AG04450 (cell line): ENCODE measurements around the gene INSYN2B. TPM values are rescaled to one million over a fixed set of nuclear protein-coding genes. Genes with fewer than 3 reads are reported as not detected.
A peak's percentile ranks its signal among the peaks of the same experiment; 100 is the strongest.

Source experiments
- CTCF ChIA-PET: fragments of 300-600, 350-600 bp; formaldehyde crosslinking; extraction: SDS; loops from one replicate; lab custom pipeline; 2022; ENCODE audit warnings: antibody characterized with exemption, inconsistent platforms; lab: Charles Lee
- POLR2A ChIA-PET: fragments of 350-600 bp; formaldehyde crosslinking; extraction: SDS; loops from one replicate; lab custom pipeline; 2021; ENCODE audit warnings: antibody characterized with exemption, inconsistent platforms; lab: Yijun Ruan, JAX
- DNase-seq: peaks from one replicate; pipeline ENCODE4 v3.0.0-alpha.2; 2011; ENCODE audit warnings: low read depth, low spot score
- H3K27ac ChIP-seq: one replicate; pipeline ENCODE4 v1.5.1; 2012; ENCODE audit warnings: low read depth, low read length, control low read depth
- H3K27me3 ChIP-seq: one replicate; pipeline ENCODE4 v1.6.0; 2012; ENCODE audit warnings: low read length; ENCODE audit not compliant: control insufficient read depth, insufficient read depth
- H3K4me3 ChIP-seq: 2 replicates; pipeline ENCODE4 v1.5.1; 2011; ENCODE audit warnings: mild to moderate bottlenecking, low read depth, low read length, control low read depth
- H3K9me3 ChIP-seq: 2 replicates; pipeline ENCODE4 v1.5.1; 2012; ENCODE audit warnings: low read length; ENCODE audit not compliant: control insufficient read depth, insufficient read depth
- polyA minus RNA-seq: library from RNA; depleted of rRNA, polyadenylated mRNA; stranded (reverse); fragments of >200 nt; gene quantifications from 2 replicates; pipeline ENCODE4 v1.2.3, GENCODE V29; 2011; rRNA and poly(A)+ RNA removed
- polyA plus RNA-seq: library from polyadenylated mRNA; depleted of rRNA; stranded (reverse); fragments of >200 nt; gene quantifications from 2 replicates; pipeline ENCODE4 v1.2.3, GENCODE V29; 2011; rRNA removed
- TF ChIP-seq, protein P1 (sequence below): IDR thresholded peaks from 2 replicates; pipeline ENCODE4 v1.5.1; 2011; ENCODE audit warnings: low read depth, low read length, control low read depth, inconsistent platforms

INSYN2B gene
- polyA plus RNA-seq, result 6.1 and 6.8 TPM in 2 replicates
- polyA minus RNA-seq, result 7.7 and 9.2 TPM in 2 replicates

DNA sequence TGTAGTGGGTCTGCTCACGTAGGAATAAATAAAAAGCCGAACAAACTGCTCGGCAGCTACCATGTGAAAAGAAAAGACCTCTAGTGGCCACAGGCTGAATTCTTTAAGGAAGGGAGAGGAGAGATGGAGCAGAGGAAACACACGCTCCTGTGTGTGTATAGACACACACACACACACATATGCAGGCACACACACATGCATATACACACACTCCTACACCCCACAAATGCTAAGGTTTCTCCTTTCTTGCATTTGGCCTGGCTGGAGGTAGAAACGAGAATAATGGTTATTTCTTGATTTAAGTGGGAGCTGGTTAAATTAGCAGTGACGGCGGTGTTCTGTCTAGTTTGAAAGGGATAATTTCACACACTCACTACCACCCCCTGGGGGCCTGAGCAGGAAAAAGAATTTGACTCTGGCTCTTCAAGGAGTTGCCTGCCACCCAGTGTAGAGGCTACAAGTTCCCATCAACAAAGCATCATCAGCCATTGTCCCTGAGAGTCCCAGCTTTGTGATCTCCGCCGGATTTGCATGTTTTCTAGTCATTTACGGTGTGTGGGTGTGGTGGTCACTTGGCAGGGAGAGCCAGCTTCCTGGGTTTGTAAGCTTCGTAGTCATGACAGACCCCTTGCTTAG lies at the start of gene INSYN2B:
INSYN2B (minus strand) TSS at position 78 of the 636 bp plus-strand sequence. CDS start 96,597 bp downstream, outside the sequence.
- DNase-seq, result peak; percentile 71
- ChIA-PET POLR2A (interaction anchor here (0.6 to 1.6 kb wide), 4 partner anchors 35 to 279 kb away, joined by 4 to 6 read pairs (median 5); no protein-coding TSS in a partner anchor), CTCF (interaction anchor here (0.6 to 2.5 kb wide), 115 partner anchors 9 to 1508 kb away, joined by 3 to 56 read pairs (median 6); partner anchors contain the start of gene SPDL1)
- Histone ChIP-seq H3K27ac (peak within 1 kb of the TSS; percentile 57), H3K27me3 (no peaks in the 10 kb centered on the region), H3K4me3 (peak within 1 kb of the TSS; percentile 76), H3K9me3 (no peaks in the 10 kb centered on the region)
- TF ChIP-seq, protein P1, sequence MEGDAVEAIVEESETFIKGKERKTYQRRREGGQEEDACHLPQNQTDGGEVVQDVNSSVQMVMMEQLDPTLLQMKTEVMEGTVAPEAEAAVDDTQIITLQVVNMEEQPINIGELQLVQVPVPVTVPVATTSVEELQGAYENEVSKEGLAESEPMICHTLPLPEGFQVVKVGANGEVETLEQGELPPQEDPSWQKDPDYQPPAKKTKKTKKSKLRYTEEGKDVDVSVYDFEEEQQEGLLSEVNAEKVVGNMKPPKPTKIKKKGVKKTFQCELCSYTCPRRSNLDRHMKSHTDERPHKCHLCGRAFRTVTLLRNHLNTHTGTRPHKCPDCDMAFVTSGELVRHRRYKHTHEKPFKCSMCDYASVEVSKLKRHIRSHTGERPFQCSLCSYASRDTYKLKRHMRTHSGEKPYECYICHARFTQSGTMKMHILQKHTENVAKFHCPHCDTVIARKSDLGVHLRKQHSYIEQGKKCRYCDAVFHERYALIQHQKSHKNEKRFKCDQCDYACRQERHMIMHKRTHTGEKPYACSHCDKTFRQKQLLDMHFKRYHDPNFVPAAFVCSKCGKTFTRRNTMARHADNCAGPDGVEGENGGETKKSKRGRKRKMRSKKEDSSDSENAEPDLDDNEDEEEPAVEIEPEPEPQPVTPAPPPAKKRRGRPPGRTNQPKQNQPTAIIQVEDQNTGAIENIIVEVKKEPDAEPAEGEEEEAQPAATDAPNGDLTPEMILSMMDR, result peak; percentile 66

DNA sequence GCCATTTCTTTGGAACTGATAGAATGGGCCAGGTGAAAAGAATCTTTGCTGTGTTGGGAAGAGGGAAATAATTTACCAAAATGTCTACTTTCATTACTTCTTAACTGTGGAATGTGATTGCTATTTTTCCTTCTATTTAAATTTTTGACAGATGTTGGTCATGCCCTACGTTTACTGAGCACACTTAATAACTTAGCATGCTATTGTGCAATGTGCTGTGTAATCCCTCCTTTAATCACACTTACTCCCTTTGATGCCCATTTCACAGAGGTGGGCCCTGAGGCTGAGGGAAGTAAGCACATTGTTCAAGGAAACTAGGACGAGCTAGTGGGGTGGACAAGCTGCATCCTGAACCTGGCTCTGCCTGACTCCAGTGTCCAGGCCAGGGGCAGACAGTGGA lies 47.8 kb upstream of the INSYN2B start:
- TF ChIP-seq, protein P1, result no peak
- CTCF ChIA-PET, result interaction anchor here (1.3 kb wide), 1 partner anchor 47 kb away, joined by 5 read pairs; the partner anchor contains the start of gene INSYN2B
- H3K27me3 ChIP-seq, result peaks cover 2% of the 10 kb centered on the region
- no peaks in the 10 kb centered on the region for H3K9me3 ChIP-seq
- DNase-seq, result no peak
- H3K4me3 ChIP-seq, result no peak overlapping the region
- POLR2A ChIA-PET, result interaction anchor here (0.7 kb wide), 1 partner anchor 445 kb away, joined by 5 read pairs; the partner anchor contains the start of gene SPDL1
- H3K27ac ChIP-seq, result no peak overlapping the region

DNA sequence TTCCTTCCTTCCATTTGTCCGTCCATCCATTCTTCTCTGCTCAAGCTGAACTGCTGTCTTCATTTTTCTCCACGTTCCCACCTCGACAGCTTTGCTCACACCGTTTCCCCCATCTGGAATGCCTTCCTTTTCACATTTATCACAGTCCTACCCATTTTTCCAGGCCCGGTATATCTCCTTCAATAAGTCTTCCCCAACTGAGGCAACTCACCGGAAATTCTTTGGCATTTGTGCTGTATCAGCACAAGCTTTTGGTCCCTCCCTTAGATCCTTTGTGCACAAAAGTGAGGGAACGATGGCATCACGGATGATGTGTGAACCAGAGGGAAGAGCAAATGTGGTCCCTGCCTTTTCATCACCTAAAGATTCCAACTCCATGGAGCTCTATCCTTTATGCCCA lies 45.6 kb upstream of the INSYN2B start:
- no peak for DNase-seq
- Histone ChIP-seq H3K9me3 (no peaks in the 10 kb centered on the region), H3K27me3 (peaks cover 2% of the 10 kb centered on the region), H3K27ac (no peak overlapping the region), H3K4me3 (no peak overlapping the region)
- ChIA-PET CTCF (no interaction called here), POLR2A (no interaction called here)
- TF ChIP-seq, protein P1, result no peak

DNA sequence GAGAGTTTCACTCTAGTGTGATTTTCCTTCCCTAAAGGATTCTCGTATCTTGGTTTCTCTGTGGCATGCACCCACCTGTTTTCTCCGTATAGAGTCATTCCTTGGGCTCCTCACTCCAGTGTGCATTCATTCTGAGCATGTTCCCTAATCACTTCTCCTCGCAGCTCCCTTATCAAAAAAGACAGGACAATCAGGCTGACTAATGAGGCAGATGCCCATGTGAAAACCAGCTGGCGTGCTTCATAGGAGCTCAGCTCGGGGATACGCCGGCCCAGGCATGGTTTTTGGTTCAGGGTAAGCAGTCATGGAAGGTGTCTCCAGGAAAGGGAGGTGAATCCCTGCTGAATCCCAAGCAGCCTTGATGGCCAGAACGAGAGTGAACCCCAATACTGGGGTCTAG lies 41.2 kb upstream of the INSYN2B start:
- POLR2A ChIA-PET, result no interaction called here
- TF ChIP-seq, protein P1, result no peak
- no peak overlapping the region for H3K4me3 ChIP-seq
- DNase-seq, result no peak
- CTCF ChIA-PET, result interaction anchor here (2.2 kb wide), 1 partner anchor 49 kb away, joined by 5 read pairs; no protein-coding TSS in a partner anchor
- no peaks in the 10 kb centered on the region for H3K9me3 ChIP-seq
- no peak overlapping the region for H3K27ac ChIP-seq
- H3K27me3 ChIP-seq, result peaks cover 9% of the 10 kb centered on the region

DNA sequence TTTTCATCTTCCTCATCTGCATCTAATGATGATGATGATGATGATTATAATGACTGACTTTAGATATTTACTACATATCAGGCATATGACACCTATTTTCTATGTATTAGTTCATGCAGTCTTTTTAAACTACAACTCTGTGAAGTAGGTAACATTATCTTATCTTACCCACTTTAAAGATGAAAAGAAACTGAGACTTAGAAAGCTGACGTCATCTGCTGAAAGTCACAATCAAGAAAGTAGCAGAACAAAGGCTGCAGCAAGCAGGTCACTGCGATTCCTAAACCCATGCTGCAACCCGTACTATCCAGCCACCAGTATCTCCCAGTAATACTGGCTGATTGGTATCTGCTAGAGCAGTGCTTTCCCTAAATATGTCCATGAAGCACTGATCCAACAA lies 40.1 kb upstream of the INSYN2B start:
- Histone ChIP-seq H3K27me3 (peaks cover 9% of the 10 kb centered on the region), H3K4me3 (no peak overlapping the region), H3K9me3 (no peaks in the 10 kb centered on the region), H3K27ac (no peak overlapping the region)
- POLR2A ChIA-PET, result no interaction called here
- DNase-seq, result no peak
- TF ChIP-seq, protein P1, result no peak
- CTCF ChIA-PET, result no interaction called here
